CD4-positive, alpha-beta T cell treated with Interleukin-1 beta for 1 hour (primary cell): Measurements from ENCODE around the gene TRAP1.

Source experiments
- DNase-seq, 2 donors: peaks; one replicate each; pipeline ENCODE4 v3.0.0-alpha.2; 2020 to 2022

TRAP1 gene

DNA sequence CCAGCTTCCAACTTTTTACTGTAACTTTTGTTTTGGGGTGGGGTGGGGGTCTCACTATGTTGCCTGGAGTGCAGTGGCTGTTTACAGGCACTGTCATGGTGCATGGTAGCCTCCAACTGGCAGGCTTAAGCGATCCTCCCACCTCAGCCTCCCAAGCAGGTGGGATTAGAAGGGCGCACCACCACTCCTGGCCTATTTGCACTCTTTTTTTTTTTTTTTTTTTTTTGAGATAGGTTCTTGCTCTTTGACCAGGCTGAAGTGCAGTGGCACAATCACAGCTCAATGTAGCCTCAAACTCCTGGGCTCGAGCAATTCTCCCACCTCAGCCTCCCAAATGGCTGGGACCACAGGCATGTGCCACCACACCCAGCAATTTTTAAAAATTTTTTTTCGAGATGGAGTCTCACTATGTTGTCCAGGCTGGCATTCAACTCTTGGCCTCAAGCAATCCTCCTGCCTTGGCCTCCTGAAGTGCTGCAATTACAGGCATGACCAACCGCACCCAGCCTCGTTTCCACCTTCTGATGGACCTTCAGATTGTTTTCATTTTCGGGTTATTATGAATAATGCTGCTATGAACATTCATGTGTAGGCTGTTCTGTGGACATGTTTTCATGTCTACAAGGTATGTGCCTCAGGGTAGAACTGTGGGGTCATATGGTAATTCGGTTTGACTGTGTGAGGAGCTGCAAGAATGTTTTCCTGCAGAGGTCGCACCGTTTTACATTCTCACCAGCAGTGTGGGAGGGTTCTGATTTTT lies 10.9 kb downstream of the TRAP1 start:
- DNase-seq, result no peak

DNA sequence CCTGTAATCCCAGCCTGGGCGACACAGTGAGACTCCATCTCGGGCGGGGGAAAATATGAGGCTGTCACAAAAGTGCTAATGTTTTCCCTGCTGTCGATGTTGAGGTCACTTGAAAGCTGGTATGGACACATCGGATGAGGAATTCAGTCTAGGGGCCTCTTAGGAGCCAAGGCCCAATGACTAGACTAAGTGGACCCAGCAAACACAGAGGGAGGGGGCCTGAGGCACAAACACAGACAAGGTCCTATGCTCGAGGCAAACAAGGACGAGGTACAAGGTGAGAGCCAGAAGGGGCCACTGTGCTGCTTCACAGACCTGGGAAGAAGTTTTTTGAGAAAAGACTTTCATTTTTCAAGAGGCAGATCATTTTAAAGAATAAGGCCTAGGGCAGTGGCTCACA lies 15.2 kb downstream of the TRAP1 start:
- DNase-seq, result no peak

GRCh38 chr16:3701531-3701930 lies 15.8 kb downstream of the TRAP1 start:
- no peak for DNase-seq

GRCh38 chr16:3698941-3699340 lies 18.4 kb downstream of the TRAP1 start:
- DNase-seq, result no peak

GRCh38 chr16:3696425-3697218 lies 20.7 kb downstream of the TRAP1 start:
- DNase-seq, result no peak

GRCh38 chr16:3695610-3696369 lies 21.5 kb downstream of the TRAP1 start:
- DNase-seq, result no peak

DNA sequence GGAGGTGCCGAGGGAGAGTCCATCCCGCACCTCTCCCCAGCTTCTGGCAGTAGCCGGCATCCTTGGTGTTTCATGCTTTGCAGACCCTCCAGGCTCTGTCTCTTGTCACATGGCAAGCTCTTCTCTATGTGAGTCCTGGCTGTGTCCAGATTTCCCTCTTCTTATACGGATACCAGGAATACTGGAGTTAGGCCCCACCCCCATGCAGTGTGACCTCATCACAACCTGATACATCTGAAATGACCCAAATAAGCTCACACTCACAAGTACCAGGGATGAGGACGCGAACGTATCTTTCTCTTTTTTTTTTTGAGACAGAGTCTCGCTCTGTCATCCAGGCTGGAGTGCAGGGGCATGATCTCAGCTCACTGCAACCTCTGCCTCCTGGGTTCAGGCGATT lies 23.3 kb downstream of the TRAP1 start:
- no peak for DNase-seq

GRCh38 chr16:3691761-3692160 lies 25.6 kb downstream of the TRAP1 start:
- no peak for DNase-seq

- no peak for DNase-seq
Observed at GRCh38 chr16:3690980-3691720, 26.2 kb downstream of the TRAP1 start.

DNA sequence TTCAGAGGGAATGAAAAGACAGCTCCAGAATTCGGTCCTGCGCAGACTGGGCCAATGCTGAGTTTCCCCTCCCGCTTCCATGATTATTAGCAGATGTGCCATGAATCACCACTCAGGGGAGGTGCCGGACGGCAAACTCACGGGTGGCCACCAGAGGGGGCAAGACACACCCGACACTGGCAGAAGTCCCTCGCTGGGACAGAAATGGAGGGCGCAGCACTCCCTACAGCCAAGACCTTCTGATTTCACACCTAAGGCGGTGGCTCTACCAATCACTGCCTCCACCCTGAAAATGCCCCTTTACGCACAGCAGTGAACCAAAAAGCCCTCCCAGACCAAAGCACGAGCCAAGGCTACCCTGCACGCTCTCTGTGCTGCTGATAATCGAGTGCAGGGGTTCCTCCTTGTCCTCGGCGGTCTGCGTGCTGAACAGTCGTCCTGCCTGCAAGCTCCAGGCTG lies 26.8 kb downstream of the TRAP1 start:
- DNase-seq, result peak; percentile 84 to 85

- no peak for DNase-seq
Observed at GRCh38 chr16:3689731-3690130, 27.6 kb downstream of the TRAP1 start.

GRCh38 chr16:3687792-3688191 lies 29.5 kb downstream of the TRAP1 start:
- no peak for DNase-seq

- no peak for DNase-seq
Observed at GRCh38 chr16:3687021-3687420, 30.3 kb downstream of the TRAP1 start.

DNA sequence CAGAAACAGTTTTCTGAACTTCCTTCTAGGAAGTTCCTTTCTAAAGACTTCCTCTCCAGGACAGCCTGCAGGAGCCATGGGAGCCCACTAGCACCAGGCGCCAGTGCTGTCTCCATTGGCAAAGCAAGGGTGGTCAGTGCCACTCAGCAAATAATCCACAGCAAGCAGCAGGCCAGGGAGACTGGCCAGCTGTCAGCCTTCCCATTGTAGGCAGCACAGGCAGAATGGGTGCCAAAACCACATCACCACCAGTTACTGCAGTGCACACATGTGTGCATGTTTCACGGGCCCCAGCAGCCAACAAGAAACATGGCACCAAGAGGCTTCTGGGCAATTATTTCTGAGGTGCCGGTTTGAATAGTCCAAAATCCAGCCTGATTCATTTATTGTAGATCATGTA lies 36.1 kb downstream of the TRAP1 start:
- DNase-seq, result no peak

DNA sequence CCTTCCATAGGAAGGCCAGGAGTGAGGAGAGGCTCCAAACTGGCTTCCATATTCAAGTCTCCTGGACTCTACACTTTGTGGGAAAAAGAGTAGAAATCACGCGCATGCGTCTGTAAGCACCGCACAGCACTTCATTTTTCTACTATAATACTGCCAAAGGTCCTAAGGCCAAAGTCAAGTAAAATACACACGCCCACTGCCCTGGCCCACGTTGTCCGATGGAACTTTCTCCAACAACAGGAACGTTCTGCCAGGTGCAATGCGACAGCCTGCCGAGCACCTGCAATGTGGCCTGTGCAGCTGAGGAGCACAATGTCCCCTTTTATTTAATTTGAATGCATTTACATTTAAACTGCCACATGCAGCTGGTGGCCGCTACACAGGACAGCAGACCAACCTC lies 39.3 kb downstream of the TRAP1 start:
- no peak for DNase-seq

- no peak for DNase-seq
Observed at GRCh38 chr16:3675601-3676130, 41.7 kb downstream of the TRAP1 start.

- DNase-seq, result no peak
Observed at GRCh38 chr16:3674513-3675295, 42.6 kb downstream of the TRAP1 start.

DNA sequence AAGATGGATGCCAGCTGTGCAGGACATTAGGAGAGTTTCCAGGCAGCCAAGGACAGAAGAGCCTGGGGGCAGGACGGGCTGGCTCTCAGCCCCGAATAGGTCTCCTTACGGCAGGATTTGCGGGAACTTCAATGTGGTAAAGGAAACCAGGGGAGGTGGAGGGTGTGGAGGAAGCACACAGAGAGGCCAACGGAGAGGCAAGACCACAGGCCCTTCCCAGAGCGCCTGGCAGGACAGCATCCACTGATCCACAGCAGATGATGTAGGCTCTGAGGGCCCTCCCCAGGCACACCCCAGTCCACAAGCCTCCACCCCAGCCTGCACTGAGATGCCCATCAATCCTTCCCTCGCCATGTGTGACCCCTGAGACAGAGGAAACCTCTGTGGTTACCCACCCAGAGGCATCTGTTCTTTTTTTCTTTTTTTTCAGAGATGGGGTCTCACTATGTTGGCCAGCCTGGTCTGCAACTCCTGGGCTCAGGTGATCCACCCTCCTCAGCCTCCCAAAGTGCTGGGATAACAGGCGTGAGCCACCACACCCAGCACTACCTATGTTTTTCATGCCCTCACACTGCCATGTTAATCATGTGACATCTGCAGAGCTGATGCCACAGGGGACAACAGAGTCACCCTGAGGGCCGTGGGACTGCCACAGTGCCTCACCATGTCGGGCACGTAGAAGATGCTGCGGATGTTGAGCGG lies 43.5 kb downstream of the TRAP1 start:
- no peak for DNase-seq

GRCh38 chr16:3673201-3673600 lies 44.1 kb downstream of the TRAP1 start:
- no peak for DNase-seq

GRCh38 chr16:3672571-3673041 lies 44.7 kb downstream of the TRAP1 start:
- DNase-seq, result no peak

DNA sequence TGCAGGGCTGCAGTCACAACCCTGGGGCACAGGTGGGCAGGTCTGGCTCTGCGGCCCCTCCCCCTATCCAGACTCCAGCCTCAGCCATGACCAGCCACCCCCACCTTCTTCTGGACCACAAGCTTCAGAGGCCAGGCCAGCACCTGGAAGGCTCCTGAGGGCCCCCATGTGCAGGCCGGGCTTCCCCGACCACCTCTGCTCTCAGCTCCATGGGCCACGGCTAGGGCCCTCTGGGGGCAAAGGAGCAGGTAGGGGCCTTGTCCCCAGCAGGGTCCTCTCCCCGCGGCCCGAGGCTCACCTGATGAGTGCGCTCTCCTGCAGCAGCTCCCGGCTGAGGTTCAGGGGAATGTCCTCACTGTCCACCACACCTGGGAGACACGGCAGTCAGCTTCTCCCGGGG lies 45.9 kb downstream of the TRAP1 start:
- no peak for DNase-seq
